Stimulated activated CD8-positive, alpha-beta memory T cell treated with anti-CD3 and anti-CD28 coated beads, Interleukin-12 subunit alpha, Interleukin-12 subunit beta, amount 100 ng/mL, for 1 hour (primary cell): Measurements from ENCODE around the gene N4BP2L2.

Source experiments
- DNase-seq: peaks from one replicate; pipeline ENCODE4 v3.0.0-alpha.2; 2020; ENCODE audit warnings: low read depth

The N4BP2L2 gene

GRCh38 chr13:32530841-32531253 lies 7.7 kb downstream of the N4BP2L2 start:
- no peak for DNase-seq

GRCh38 chr13:32528358-32528757 lies 10.2 kb downstream of the N4BP2L2 start:
- DNase-seq = no peak

DNA sequence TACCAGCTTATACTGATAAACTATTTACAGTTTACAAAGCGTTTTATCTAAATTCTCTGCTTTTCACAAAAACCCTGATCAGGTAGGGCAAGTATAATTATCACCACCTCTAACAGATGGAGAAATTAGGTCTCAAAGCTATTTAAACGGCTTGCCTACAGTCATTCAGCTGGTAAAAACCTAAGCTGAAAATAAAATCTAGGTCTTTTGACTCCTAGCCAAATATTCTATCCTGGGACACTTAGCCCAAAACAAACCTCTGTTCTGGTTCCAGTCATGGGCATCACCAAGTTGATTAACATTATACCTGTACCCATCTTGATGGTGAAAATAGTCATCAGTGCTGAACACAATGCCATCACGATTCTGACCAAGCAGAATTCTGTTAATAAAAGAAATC lies 11.4 kb downstream of the N4BP2L2 start:
- no peak for DNase-seq

DNA sequence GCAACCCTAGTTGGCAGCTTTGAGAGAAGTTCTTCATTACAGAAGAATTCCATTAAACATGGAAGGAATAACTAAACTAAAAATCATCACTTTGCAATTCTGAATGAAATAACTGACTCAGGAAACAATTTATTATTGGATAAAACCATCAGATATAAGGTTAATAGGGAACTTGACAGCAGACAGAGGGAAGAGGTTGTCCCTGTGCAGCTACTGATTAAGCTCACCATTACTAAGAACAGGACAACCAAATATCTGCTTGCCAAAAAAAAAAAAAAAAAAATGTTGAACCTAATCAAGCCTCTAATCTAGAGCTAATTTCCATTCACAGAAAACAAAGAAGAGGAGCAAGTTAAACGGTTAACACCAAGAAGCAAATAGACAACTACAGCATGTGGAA lies 12.8 kb downstream of the N4BP2L2 start:
- DNase-seq = no peak

- no peak for DNase-seq
These were observed 23.3 kb downstream of the N4BP2L2 start for GRCh38 chr13:32515246-32515645.

GRCh38 chr13:32511482-32511881 lies 27.1 kb downstream of the N4BP2L2 start:
- no peak for DNase-seq

DNA sequence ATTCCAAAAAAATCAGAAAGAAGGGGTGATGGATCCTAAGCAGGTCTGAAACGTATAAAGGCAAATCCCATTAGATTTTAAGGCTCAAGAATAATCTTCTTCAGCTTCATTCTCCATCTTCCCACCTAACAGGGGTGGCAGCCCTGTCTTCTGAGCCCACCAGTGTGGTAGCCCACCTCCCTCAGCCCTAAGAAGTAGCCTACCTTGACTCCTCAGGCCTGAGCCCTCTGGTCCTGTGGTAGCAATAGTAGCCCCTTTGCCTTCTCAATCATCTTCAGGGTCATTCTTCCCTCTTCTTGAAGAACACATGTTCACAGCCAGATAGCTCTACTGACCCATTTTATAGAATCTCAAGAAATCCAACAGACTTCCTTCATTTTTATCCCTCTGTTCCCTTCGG lies 33.7 kb downstream of the N4BP2L2 start:
- DNase-seq = no peak

DNA sequence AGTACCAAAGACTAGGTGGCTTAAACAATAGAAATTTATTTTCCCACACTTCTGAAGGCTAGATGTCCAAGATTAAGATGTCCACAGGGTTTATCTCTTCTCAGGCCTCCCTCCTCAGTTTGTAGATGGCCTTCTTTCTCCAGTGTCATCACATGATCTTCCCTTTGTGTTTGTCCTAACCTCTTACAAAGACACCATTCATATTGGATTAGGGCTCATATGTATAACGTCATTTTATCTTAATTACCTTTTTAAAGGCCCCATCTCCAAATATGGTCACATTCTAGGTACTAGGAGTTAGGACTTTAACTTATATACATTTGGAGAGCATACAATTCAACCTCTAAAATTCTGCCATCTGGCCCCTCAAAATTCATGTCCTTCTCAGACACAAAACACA lies 34.3 kb downstream of the N4BP2L2 start:
- no peak for DNase-seq

DNA sequence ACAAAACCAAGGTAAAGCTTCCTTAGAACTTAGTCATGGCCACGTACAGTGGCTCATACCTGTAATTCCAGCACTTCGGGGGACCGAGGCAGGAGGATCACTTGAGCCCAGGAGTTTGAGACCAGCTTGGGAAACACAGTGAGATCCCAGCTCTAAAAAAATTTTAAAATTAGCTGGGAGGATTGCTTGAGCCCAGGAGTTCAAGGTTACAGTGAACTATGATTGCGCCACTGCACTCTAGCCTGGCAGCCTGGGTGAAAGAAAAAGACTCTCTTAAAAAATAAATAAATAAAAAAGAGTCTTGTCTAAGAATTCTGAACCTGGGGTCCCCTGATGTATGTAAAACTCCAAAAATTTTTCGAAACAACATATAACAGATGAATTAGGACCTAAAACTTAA lies 34.9 kb downstream of the N4BP2L2 start:
- no peak for DNase-seq

- DNase-seq = no peak
These were observed 37.5 kb downstream of the N4BP2L2 start for GRCh38 chr13:32501064-32501463.

GRCh38 chr13:32499538-32500210 lies 38.9 kb downstream of the N4BP2L2 start:
- no peak for DNase-seq

DNA sequence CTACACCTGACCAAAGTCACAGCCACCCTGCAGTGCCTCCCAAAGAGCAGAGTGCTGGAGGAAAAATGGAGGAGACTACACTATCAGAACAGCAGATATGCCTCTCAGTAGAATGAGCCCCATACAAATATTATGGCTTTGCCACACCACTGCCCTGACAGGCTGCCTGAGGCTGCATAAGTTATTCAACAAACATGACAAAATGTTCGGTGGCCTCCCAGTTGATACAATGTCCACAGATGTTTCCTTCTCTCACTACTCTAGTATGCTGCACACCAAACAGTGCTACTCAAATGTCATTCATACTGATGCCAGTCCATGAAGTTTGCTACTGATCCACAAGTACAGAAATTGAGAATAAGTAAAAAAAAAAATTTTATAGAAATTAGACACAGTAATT lies 41.0 kb downstream of the N4BP2L2 start:
- no peak for DNase-seq

- DNase-seq = no peak
These were observed 41.9 kb downstream of the N4BP2L2 start for GRCh38 chr13:32496599-32497160.

- no peak for DNase-seq
These were observed 42.8 kb downstream of the N4BP2L2 start for GRCh38 chr13:32495841-32496240.

- DNase-seq = no peak
These were observed 43.2 kb downstream of the N4BP2L2 start for GRCh38 chr13:32495429-32495828.

GRCh38 chr13:32491028-32491427 lies 47.6 kb downstream of the N4BP2L2 start:
- DNase-seq = no peak

- no peak for DNase-seq
These were observed 61.7 kb downstream of the N4BP2L2 start for GRCh38 chr13:32476892-32477291.

GRCh38 chr13:32476021-32476731 lies 62.4 kb downstream of the N4BP2L2 start:
- no peak for DNase-seq

DNA sequence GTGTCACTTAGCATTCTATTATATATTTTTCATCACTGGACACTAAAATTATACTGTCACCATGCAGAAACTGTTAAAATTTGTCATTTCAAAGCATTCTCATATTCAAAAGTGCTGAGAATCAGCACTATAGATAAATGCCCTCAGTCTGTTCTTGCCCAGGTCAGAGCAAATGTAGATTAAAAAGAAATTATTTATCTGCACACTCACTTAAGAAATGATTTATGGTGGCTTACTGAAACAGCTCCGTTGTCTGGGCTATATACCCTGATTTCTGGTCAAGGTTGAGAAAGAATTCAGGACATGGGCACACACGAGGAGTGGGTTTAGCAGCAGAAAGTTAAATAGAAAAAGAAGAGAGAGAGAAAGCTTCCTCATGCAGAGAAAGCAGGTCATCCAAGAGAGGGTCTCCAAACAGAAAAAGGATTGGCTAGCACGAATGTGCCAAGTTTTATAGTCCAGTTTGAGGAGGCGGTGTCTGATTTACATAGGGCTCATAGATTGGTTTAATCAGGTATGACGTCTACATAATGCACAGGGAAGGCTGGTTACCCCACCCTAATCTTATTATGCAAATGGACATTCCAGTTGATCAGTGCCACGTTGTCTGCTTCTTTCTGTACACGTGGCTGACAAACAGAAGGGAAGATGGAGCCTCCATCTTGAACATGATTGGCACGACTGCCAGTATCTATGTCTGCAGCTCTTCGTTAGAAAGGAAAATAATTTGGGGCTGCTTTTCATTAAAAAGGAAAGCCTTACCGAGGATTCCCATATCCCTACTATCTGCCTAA lies 63.4 kb downstream of the N4BP2L2 start:
- no peak for DNase-seq

- no peak for DNase-seq
These were observed 64.9 kb downstream of the N4BP2L2 start for GRCh38 chr13:32473650-32474049.

DNA sequence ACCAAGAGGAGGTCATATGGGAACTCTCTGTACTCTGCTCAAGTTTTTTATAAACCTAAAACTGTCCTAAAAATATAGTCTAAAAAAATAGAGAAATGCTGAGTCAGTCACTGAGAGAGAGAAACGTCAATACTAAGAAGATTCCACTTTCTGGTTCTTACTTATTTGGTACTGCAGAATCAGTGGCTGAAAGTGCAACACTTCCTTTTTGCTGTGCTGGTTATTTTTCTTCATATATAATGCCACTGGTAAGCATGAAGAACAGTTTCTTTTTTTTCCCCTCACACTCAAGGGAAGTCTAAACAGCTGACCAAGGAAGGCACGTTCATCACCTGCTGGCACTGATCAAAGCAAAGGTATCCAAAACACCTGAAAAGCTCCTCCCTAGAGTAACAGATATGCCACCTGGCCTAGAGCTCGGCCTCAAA lies 66.4 kb downstream of the N4BP2L2 start:
- DNase-seq = no peak

DNA sequence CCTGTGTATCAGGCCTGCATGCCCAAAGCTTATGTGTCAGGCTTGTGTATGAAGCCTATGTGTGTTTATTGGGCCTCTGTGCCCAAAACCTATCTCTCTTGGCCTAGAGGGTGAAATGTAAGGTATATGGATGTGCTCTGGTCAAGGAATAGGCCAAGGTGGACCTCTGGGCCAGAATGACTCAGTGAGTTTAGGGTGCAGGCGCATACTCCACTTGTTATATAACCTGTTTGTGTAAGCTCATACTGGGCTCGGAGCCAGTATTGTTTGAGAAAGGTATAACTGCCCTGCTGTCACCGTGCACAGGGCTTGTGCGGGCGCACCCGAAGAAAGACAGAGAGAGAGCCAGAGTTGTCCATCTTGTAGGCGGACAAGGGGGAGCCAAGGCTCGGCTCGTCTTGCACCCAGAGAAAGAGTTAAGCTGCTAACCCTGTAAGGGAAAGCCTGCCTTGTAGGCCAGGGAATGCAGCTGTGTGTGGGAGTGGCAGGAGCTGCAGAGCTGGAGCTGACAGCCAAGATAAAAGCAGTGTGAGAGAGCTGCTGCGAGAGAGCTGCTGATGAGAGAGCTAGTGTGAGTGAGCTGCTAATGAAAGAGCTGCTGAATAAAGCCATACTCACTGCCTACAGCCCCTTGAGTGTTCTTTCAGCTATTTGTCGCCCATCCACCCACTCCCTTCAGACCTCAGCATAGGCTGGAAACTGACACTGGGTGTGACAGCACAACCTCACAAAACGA lies 67.2 kb downstream of the N4BP2L2 start:
- no peak for DNase-seq
